Endodermal cell (in vitro differentiated cells): ENCODE results near the gene LSM3. TPM values are rescaled to one million over a fixed set of nuclear protein-coding genes. Genes with fewer than 3 reads are reported as not detected.

Experiments used
- DNase-seq: peaks from one replicate; pipeline ENCODE4 v3.0.0-alpha.2; 2017
- H3K27ac ChIP-seq: 2 replicates; pipeline ENCODE4 v1.5.1; 2013; ENCODE audit warnings: mild to moderate bottlenecking, low read depth, low read length, moderate library complexity
- H3K27me3 ChIP-seq: 2 replicates; pipeline ENCODE4 v1.6.1; 2013; ENCODE audit warnings: mild to moderate bottlenecking, low read length, moderate library complexity; ENCODE audit not compliant: insufficient read depth, control insufficient read depth, poor library complexity, severe bottlenecking
- H3K36me3 ChIP-seq: 2 replicates; pipeline ENCODE4 v1.7.0; 2013; ENCODE audit warnings: mild to moderate bottlenecking, low read length, moderate library complexity; ENCODE audit not compliant: control insufficient read depth, insufficient read depth
- H3K4me1 ChIP-seq: one replicate; pipeline ENCODE4 v1.7.0; 2013; ENCODE audit warnings: low read length; ENCODE audit not compliant: control insufficient read depth, insufficient read depth
- H3K4me3 ChIP-seq: 2 replicates; pipeline ENCODE4 v1.5.1; 2013; ENCODE audit warnings: mild to moderate bottlenecking, low read length, moderate library complexity
- H3K9ac ChIP-seq: 2 replicates; pipeline ENCODE4 v1.6.1; 2013; ENCODE audit warnings: mild to moderate bottlenecking, low read length, moderate library complexity; ENCODE audit not compliant: poor library complexity, severe bottlenecking; ENCODE audit errors: extremely low read depth
- H3K9me3 ChIP-seq: 2 replicates; pipeline ENCODE4 v1.6.1; 2013; ENCODE audit warnings: mild to moderate bottlenecking, low read length, moderate library complexity; ENCODE audit not compliant: control insufficient read depth
- H3K27ac Mint-ChIP-seq: 2 replicates; pipeline ENCODE4 v1.8.0; 2020; ENCODE audit warnings: mixed read lengths
- H3K27me3 Mint-ChIP-seq: 2 replicates; pipeline ENCODE4 v1.8.0; 2021; ENCODE audit warnings: mild to moderate bottlenecking, mixed read lengths; ENCODE audit not compliant: insufficient read depth
- H3K36me3 Mint-ChIP-seq: 2 replicates; pipeline ENCODE4 v1.8.0; 2020; ENCODE audit warnings: low read depth, mixed read lengths
- H3K4me1 Mint-ChIP-seq: 2 replicates; pipeline ENCODE4 v1.8.0; 2020; ENCODE audit warnings: mixed read lengths
- H3K4me3 Mint-ChIP-seq: 2 replicates; pipeline ENCODE4 v1.8.0; 2020; ENCODE audit warnings: mild to moderate bottlenecking, moderate library complexity, mixed read lengths
- H3K9me3 Mint-ChIP-seq: 2 replicates; pipeline ENCODE4 v1.8.0; 2020; ENCODE audit warnings: mild to moderate bottlenecking, mixed read lengths
- CTCF ChIP-seq: fragments of 200-600 bp; sonication (generic); conservative IDR thresholded peaks from 2 replicates; pipeline ENCODE4 v1.5.0; 2021; ENCODE audit warnings: antibody characterized with exemption, mild to moderate bottlenecking
- WGBS, 2 experiments: methylation state at CpG; one replicate each; pipeline versions ENCODE4 v1.1.5 to v1.1.7; 2013; ENCODE audit warnings: missing lambda C conversion rate in 2 of 2, mixed read lengths in 1 of 2; ENCODE audit not compliant: insufficient coverage in 1 of 2, insufficient read length in 1 of 2; 5-methylcytosine and 5-hydroxymethylcytosine counted together
- total RNA-seq, 2 donors: library from RNA; stranded (reverse); fragmentation: NEBNext Ultra II Directional in 1 of 2; extraction: Animal tissue kit (Norgen Biotek cat#: 25700) in 1 of 2; gene quantifications; 2 replicates in 1 of 2; 3 replicates in 1 of 2; pipeline ENCODE4 v1.2.1, GENCODE V29; 2021

Gene LSM3
- total RNA-seq, 2 donors from 2014 or later: 18.1 to 19.7 TPM

GRCh38 chr3:14137445-14137844 is 41.2 kb upstream of the LSM3 start:
- no peaks in the 10 kb centered on the region for H3K4me1 Mint-ChIP-seq
- DNase-seq: no peak
- H3K27me3 Mint-ChIP-seq: no peaks in the 10 kb centered on the region
- no peak for TF ChIP-seq CTCF
- no peak overlapping the region for H3K9ac ChIP-seq
- WGBS, 2 experiments: 85% methylated on average over 3 of the region's 3 CpGs; no CpG with 5 or more reads in 1 of the 2 experiments
- no peak overlapping the region for H3K27ac ChIP-seq
- no peak overlapping the region for H3K4me3 Mint-ChIP-seq
- no peaks in the 10 kb centered on the region for H3K9me3 ChIP-seq
- H3K27me3 ChIP-seq: no peaks in the 10 kb centered on the region
- H3K36me3 Mint-ChIP-seq: peaks cover 71% of the 10 kb centered on the region
- no peak overlapping the region for H3K27ac Mint-ChIP-seq
- no peaks in the 10 kb centered on the region for H3K9me3 Mint-ChIP-seq
- H3K36me3 ChIP-seq: peaks cover 97% of the 10 kb centered on the region
- no peak overlapping the region for H3K4me3 ChIP-seq
- no peaks in the 10 kb centered on the region for H3K4me1 ChIP-seq

GRCh38 chr3:14138109-14138877 is 40.3 kb upstream of the LSM3 start:
- H3K27me3 Mint-ChIP-seq: no peaks in the 10 kb centered on the region
- H3K4me1 ChIP-seq: no peaks in the 10 kb centered on the region
- peaks cover 95% of the 10 kb centered on the region for H3K36me3 ChIP-seq
- 96 to 97% methylated on average over 11 to 16 of the region's 16 CpGs for WGBS, 2 experiments
- no peak for TF ChIP-seq CTCF
- H3K9me3 ChIP-seq: no peaks in the 10 kb centered on the region
- H3K9ac ChIP-seq: no peak overlapping the region
- H3K9me3 Mint-ChIP-seq: no peaks in the 10 kb centered on the region
- no peak for DNase-seq
- no peaks in the 10 kb centered on the region for H3K27me3 ChIP-seq
- H3K27ac Mint-ChIP-seq: no peak overlapping the region
- no peak overlapping the region for H3K4me3 Mint-ChIP-seq
- H3K4me1 Mint-ChIP-seq: peaks cover 4% of the 10 kb centered on the region
- H3K4me3 ChIP-seq: no peak overlapping the region
- no peak overlapping the region for H3K27ac ChIP-seq
- peaks cover 65% of the 10 kb centered on the region for H3K36me3 Mint-ChIP-seq

- TF ChIP-seq CTCF: no peak
Observed at GRCh38 chr3:14138878-14139655, 39.5 kb upstream of the LSM3 start.

More at GRCh38 chr3:14138878-14139655, 39.5 kb upstream of the LSM3 start:
- H3K4me3 Mint-ChIP-seq: no peak overlapping the region
- H3K27ac Mint-ChIP-seq: no peak overlapping the region
- Histone ChIP-seq H3K9ac (no peak overlapping the region), H3K4me1 (peaks cover 5% of the 10 kb centered on the region), H3K36me3 (peaks cover 87% of the 10 kb centered on the region), H3K9me3 (no peaks in the 10 kb centered on the region), H3K27me3 (no peaks in the 10 kb centered on the region), H3K4me3 (no peak overlapping the region), H3K27ac (no peak overlapping the region)
- no peak for DNase-seq
- no peaks in the 10 kb centered on the region for H3K27me3 Mint-ChIP-seq
- H3K9me3 Mint-ChIP-seq: no peaks in the 10 kb centered on the region
- peaks cover 5% of the 10 kb centered on the region for H3K4me1 Mint-ChIP-seq
- peaks cover 59% of the 10 kb centered on the region for H3K36me3 Mint-ChIP-seq
- WGBS, 2 experiments: 93 to 97% methylated on average over 9 to 14 of the region's 14 CpGs
